ENCODE measurements around the gene LRMDA.

LRMDA gene

GRCh38 chr10:75720157-75720556 lies 288.7 kb downstream of the LRMDA start:
- WGBS (ENCODE audit: extremely low coverage, insufficient coverage, low lambda C conversion rate): no CpG with 5 or more reads among the region's 7 CpGs
- Histone ChIP-seq H3K4ac (ENCODE audit: low read depth, low read length) (no peak overlapping the region), H3K27ac (ENCODE audit: low read depth, low read length) (no peak overlapping the region), H2AK5ac (ENCODE audit: low read length) (no peak overlapping the region), H3K79me2 (ENCODE audit: control insufficient read depth, insufficient read depth, low read length) (no peaks in the 10 kb centered on the region), H2BK15ac (replicated peaks; ENCODE audit: low read depth) (no peak overlapping the region), H3K4me1 (ENCODE audit: control insufficient read depth, low read depth, low read length) (no peaks in the 10 kb centered on the region), H3K23ac (ENCODE audit: low read length) (no peak overlapping the region), H3K4me2 (ENCODE audit: low read length) (no peak overlapping the region), H3K79me1 (ENCODE audit: low read length) (no peaks in the 10 kb centered on the region), H3K18ac (ENCODE audit: low read length) (no peak overlapping the region), H3K9ac (ENCODE audit: low read length) (no peak overlapping the region), H3K56ac (ENCODE audit: low read length) (no peak overlapping the region), H3K4me3 (ENCODE audit: low read length) (no peak overlapping the region), H2BK5ac (ENCODE audit: low read length) (no peak overlapping the region), H2BK120ac (ENCODE audit: low read depth, low read length) (no peak overlapping the region), H3K36me3 (ENCODE audit: control insufficient read depth, insufficient read depth, low read length) (no peaks in the 10 kb centered on the region), H4K8ac (ENCODE audit: low read depth, low read length) (no peak overlapping the region), H3K27me3 (ENCODE audit: insufficient read depth, low read length, poor library complexity) (no peaks in the 10 kb centered on the region), H4K5ac (ENCODE audit: low read length) (no peak overlapping the region)
- no peak for DNase-seq

DNA sequence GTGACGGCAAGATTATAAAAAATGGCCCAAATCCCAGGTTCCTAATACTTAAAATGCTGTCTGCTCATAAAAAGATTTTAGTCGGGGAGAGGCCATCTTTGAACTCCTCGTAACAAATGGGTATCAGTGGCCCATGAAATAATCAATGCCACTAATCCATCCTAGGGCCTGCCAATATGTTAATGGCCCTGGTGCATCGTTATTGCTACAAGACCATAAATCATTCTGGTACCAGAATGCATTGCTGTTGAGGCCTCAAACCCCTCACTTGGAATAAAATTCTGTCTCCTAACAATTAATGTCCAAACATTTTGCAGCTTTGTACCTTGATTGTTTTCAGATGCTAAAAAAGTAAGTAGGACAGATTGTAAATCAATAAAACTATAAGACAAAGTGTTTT lies 290.6 kb downstream of the LRMDA start:
- no peak overlapping the region for H2AK5ac ChIP-seq (ENCODE audit: low read length)

GRCh38 chr10:75722609-75723008 lies 291.2 kb downstream of the LRMDA start:
- no peaks in the 10 kb centered on the region for H3K4me1 ChIP-seq (ENCODE audit: control insufficient read depth, low read depth, low read length)
- no peak overlapping the region for H4K5ac ChIP-seq (ENCODE audit: low read length)
- no peak overlapping the region for H3K27ac ChIP-seq (ENCODE audit: low read depth, low read length)
- H3K4me2 ChIP-seq (ENCODE audit: low read length): no peak overlapping the region
- H2BK15ac ChIP-seq (replicated peaks; ENCODE audit: low read depth): no peak overlapping the region
- H3K79me2 ChIP-seq (ENCODE audit: control insufficient read depth, insufficient read depth, low read length): no peaks in the 10 kb centered on the region
- H2BK5ac ChIP-seq (ENCODE audit: low read length): no peak overlapping the region
- no peak overlapping the region for H3K23ac ChIP-seq (ENCODE audit: low read length)
- no peak overlapping the region for H3K9ac ChIP-seq (ENCODE audit: low read length)
- no peak overlapping the region for H4K8ac ChIP-seq (ENCODE audit: low read depth, low read length)
- no peak overlapping the region for H2AK5ac ChIP-seq (ENCODE audit: low read length)
- H3K36me3 ChIP-seq (ENCODE audit: control insufficient read depth, insufficient read depth, low read length): no peaks in the 10 kb centered on the region
- no CpG with 5 or more reads among the region's 2 CpGs for WGBS (ENCODE audit: extremely low coverage, insufficient coverage, low lambda C conversion rate)
- H3K4me3 ChIP-seq (ENCODE audit: low read length): no peak overlapping the region
- no peak overlapping the region for H2BK120ac ChIP-seq (ENCODE audit: low read depth, low read length)
- no peak for DNase-seq
- no peak overlapping the region for H3K56ac ChIP-seq (ENCODE audit: low read length)
- no peaks in the 10 kb centered on the region for H3K79me1 ChIP-seq (ENCODE audit: low read length)
- H3K27me3 ChIP-seq (ENCODE audit: insufficient read depth, low read length, poor library complexity): no peaks in the 10 kb centered on the region
- no peak overlapping the region for H3K4ac ChIP-seq (ENCODE audit: low read depth, low read length)
- no peak overlapping the region for H3K18ac ChIP-seq (ENCODE audit: low read length)

More for the DNA sequence above, 290.6 kb downstream of the LRMDA start:
- Histone ChIP-seq H3K23ac (ENCODE audit: low read length) (no peak overlapping the region), H3K27me3 (ENCODE audit: insufficient read depth, low read length, poor library complexity) (no peaks in the 10 kb centered on the region), H3K4me1 (ENCODE audit: control insufficient read depth, low read depth, low read length) (no peaks in the 10 kb centered on the region), H3K4me2 (ENCODE audit: low read length) (no peak overlapping the region), H3K4me3 (ENCODE audit: low read length) (no peak overlapping the region), H2BK120ac (ENCODE audit: low read depth, low read length) (no peak overlapping the region), H2BK5ac (ENCODE audit: low read length) (no peak overlapping the region), H3K4ac (ENCODE audit: low read depth, low read length) (no peak overlapping the region), H3K27ac (ENCODE audit: low read depth, low read length) (no peak overlapping the region), H4K5ac (ENCODE audit: low read length) (no peak overlapping the region), H2BK15ac (replicated peaks; ENCODE audit: low read depth) (no peak overlapping the region), H3K79me1 (ENCODE audit: low read length) (no peaks in the 10 kb centered on the region), H3K9ac (ENCODE audit: low read length) (no peak overlapping the region), H3K36me3 (ENCODE audit: control insufficient read depth, insufficient read depth, low read length) (no peaks in the 10 kb centered on the region), H3K18ac (ENCODE audit: low read length) (no peak overlapping the region), H4K8ac (ENCODE audit: low read depth, low read length) (no peak overlapping the region), H3K79me2 (ENCODE audit: control insufficient read depth, insufficient read depth, low read length) (no peaks in the 10 kb centered on the region), H3K56ac (ENCODE audit: low read length) (no peak overlapping the region)
- no CpG with 5 or more reads among the region's 4 CpGs for WGBS (ENCODE audit: extremely low coverage, insufficient coverage, low lambda C conversion rate)
- no peak for DNase-seq

DNA sequence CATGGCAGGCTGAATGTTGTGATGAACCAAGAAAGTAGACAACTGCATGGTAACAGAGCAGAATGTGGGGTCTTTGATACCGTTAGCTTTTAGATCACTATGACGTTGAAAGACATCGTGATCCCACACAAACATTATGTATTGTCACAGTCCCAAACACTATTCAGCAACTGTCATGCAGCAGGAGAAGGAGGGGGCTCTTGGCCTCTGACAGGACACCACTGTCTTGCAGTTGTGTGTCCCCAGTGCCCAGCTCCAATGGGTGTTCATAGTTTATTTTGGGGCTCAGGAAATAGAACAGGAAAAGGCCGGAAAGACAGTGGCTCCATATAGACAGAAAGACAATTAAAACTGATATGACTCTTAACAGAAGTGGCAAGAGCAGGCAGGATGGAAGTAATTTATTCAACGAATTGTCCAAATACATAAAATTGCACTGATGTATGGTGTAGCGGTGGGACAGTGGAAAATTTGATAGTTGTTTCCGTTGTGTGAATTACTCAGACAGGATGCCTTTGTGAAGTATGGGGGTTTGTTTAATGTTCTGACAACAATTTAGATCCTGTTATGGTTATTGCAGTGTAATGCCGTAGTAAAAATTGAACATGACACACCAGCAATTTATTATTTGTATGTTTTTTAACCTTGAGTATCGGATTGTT lies 292.0 kb downstream of the LRMDA start:
- Histone ChIP-seq H3K27me3 (ENCODE audit: insufficient read depth, low read length, poor library complexity) (no peaks in the 10 kb centered on the region), H3K4me3 (ENCODE audit: low read length) (no peak overlapping the region), H3K4ac (ENCODE audit: low read depth, low read length) (no peak overlapping the region), H3K4me2 (ENCODE audit: low read length) (no peak overlapping the region), H3K23ac (ENCODE audit: low read length) (no peak overlapping the region), H2BK120ac (ENCODE audit: low read depth, low read length) (no peak overlapping the region), H2BK15ac (replicated peaks; ENCODE audit: low read depth) (no peak overlapping the region), H3K79me1 (ENCODE audit: low read length) (no peaks in the 10 kb centered on the region), H3K79me2 (ENCODE audit: control insufficient read depth, insufficient read depth, low read length) (no peaks in the 10 kb centered on the region), H3K36me3 (ENCODE audit: control insufficient read depth, insufficient read depth, low read length) (no peaks in the 10 kb centered on the region), H2AK5ac (ENCODE audit: low read length) (no peak overlapping the region), H3K9ac (ENCODE audit: low read length) (no peak overlapping the region), H3K27ac (ENCODE audit: low read depth, low read length) (no peak overlapping the region), H2BK5ac (ENCODE audit: low read length) (no peak overlapping the region), H4K5ac (ENCODE audit: low read length) (no peak overlapping the region), H3K18ac (ENCODE audit: low read length) (no peak overlapping the region), H3K56ac (ENCODE audit: low read length) (no peak overlapping the region), H3K4me1 (ENCODE audit: control insufficient read depth, low read depth, low read length) (no peaks in the 10 kb centered on the region), H4K8ac (ENCODE audit: low read depth, low read length) (no peak overlapping the region)
- no peak for DNase-seq
- WGBS (ENCODE audit: extremely low coverage, insufficient coverage, low lambda C conversion rate): no CpG with 5 or more reads among the region's 9 CpGs

- no peak overlapping the region for H2BK5ac ChIP-seq (ENCODE audit: low read length)
- H2BK15ac ChIP-seq (replicated peaks; ENCODE audit: low read depth): no peak overlapping the region
- H2AK5ac ChIP-seq (ENCODE audit: low read length): no peak overlapping the region
- H3K79me2 ChIP-seq (ENCODE audit: control insufficient read depth, insufficient read depth, low read length): no peaks in the 10 kb centered on the region
- H3K9ac ChIP-seq (ENCODE audit: low read length): no peak overlapping the region
- no peak overlapping the region for H4K8ac ChIP-seq (ENCODE audit: low read depth, low read length)
- no CpG with 5 or more reads among the region's 2 CpGs for WGBS (ENCODE audit: extremely low coverage, insufficient coverage, low lambda C conversion rate)
- no peak overlapping the region for H3K18ac ChIP-seq (ENCODE audit: low read length)
- no peak overlapping the region for H2BK120ac ChIP-seq (ENCODE audit: low read depth, low read length)
- no peak overlapping the region for H3K27ac ChIP-seq (ENCODE audit: low read depth, low read length)
- H3K4me3 ChIP-seq (ENCODE audit: low read length): no peak overlapping the region
- H3K4ac ChIP-seq (ENCODE audit: low read depth, low read length): no peak overlapping the region
- no peaks in the 10 kb centered on the region for H3K4me1 ChIP-seq (ENCODE audit: control insufficient read depth, low read depth, low read length)
- no peaks in the 10 kb centered on the region for H3K79me1 ChIP-seq (ENCODE audit: low read length)
- no peak overlapping the region for H3K56ac ChIP-seq (ENCODE audit: low read length)
- no peak overlapping the region for H3K23ac ChIP-seq (ENCODE audit: low read length)
- H4K5ac ChIP-seq (ENCODE audit: low read length): no peak overlapping the region
- no peaks in the 10 kb centered on the region for H3K27me3 ChIP-seq (ENCODE audit: insufficient read depth, low read length, poor library complexity)
- no peak for DNase-seq
- H3K36me3 ChIP-seq (ENCODE audit: control insufficient read depth, insufficient read depth, low read length): no peaks in the 10 kb centered on the region
- no peak overlapping the region for H3K4me2 ChIP-seq (ENCODE audit: low read length)
These were observed 292.6 kb downstream of the LRMDA start for GRCh38 chr10:75724047-75724446.
